Fibroblast of skin of abdomen (primary cell): ENCODE data around the gene HELB.
"Not testable (repeated sequence)": the region's sequence is repeated elsewhere in the genome, so short reads cannot be mapped to it uniquely, and the experiment has no call there.

Experiments used
- DNase-seq: peaks from one replicate; pipeline ENCODE4 v3.0.0-alpha.2; 2013

The HELB gene

DNA sequence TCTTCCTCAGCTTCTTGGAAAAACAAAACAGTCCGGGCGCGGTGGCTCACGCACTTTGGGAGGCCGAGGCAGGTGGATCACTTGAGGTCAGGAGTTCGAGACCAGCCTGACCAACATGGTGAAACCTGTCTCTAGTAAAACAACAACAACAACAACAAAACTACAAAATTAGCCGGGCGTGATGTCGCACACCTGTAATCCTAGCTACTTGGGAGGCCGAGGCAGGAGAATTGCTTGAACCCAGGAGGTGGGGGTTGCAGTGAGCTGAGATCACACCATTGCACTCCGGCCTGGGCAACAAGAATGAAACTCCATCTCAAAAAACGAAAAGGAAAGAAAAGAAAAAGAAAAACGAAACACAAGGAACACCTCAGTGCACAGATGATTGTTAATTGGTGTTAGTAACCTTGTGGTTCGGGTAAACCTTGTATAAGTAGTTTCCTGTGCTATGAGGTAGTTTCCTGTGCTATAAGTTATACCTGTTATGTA, 1.1 kb downstream of the HELB start:
- DNase-seq: not testable (repeated sequence)

GRCh38 chr12:66304296-66304900, 2.1 kb downstream of the HELB start:
- DNase-seq: no peak

DNA sequence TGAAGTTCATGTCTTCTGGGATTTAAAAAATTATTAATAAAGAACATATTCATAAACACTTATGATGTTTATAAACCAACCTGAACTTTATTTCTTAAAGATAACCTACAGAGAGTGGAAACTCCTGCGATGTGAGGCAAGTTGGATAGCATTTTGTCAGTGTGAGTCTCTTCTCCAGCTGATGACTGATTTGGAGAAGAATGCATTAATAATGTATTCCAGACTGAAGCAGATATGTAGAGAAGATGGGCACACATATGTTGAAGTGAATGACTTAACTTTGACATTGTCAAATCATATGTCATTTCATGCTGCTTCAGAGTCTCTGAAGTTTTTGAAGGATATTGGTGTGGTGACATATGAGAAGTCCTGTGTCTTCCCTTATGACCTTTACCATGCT, 7.3 kb downstream of the HELB start:
- DNase-seq: peak; percentile 51

GRCh38 chr12:66312189-66312588, 9.9 kb downstream of the HELB start:
- DNase-seq: no peak

- DNase-seq: no peak
Observed at GRCh38 chr12:66314278-66314677, 12.0 kb downstream of the HELB start.

DNA sequence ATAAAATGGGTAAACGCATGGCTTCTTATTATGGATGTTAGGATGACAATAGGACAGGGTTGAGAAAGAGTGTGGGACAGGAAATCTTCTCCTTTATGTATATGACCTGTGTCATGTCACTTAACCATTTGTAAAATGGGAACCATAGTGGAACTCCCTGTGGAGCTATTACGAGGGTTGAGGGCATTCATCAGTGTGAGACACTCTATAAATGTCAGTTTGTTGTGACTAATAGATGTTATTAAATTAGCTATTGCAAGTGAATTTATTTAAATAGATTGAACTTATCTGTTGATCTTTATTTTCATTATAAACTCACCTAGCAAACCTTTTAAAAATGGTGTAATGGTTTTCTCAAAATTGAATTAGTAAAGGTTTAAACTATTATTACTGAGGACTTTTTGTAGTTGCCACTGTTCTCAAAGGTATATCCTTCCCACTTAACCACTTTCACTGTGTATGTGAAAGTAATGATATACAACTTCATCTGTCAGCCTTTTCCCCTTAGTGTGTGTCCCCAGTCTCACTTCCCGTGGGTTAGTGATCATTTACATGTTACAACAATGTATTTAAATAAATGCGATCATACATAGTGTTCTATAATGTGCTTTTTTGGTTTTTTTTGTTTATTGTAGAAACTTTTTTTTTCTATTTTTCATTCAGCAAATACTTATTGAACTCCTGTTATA, 17.1 kb downstream of the HELB start:
- DNase-seq: no peak

DNA sequence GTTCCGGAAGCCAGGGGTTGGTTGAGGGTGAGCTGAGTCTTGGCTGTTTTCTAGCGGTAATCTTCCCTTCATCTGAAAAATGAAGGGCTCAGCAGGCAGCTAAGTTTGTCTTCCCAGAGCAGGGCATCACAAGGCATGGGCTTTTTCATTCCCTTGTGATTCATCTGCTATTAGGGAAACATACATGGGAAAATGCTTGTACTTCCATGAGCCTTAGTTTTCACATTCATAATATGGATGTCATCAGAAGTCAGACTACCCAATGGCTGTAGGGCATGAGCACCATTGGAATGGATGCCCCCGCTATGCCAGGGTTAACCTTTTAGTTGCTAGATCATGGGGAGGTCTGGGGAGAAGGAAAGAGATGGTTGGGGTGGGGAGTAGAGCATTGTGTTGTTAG, 18.7 kb downstream of the HELB start:
- DNase-seq: no peak

- no peak for DNase-seq
Observed at GRCh38 chr12:66321435-66321834, 19.1 kb downstream of the HELB start.

DNA sequence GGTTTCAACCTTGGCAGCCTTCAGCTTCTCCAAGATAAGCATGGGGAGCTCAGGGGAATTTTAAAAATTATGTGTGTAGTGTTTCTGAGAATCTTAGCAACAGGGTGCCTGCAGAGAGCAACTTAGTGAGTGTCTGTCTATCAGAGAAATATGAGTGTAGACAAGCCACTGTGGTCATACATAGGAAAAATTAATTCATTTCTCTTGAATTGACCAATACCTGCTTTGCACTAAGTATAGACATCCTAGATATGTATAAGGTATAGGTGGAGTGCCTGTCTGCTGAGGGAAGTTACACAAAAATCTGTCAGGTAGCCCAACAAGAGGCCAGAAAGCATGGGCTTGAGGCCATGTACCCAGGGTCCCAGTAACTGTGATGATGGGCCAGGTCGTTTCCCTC, 20.7 kb downstream of the HELB start:
- no peak for DNase-seq

DNA sequence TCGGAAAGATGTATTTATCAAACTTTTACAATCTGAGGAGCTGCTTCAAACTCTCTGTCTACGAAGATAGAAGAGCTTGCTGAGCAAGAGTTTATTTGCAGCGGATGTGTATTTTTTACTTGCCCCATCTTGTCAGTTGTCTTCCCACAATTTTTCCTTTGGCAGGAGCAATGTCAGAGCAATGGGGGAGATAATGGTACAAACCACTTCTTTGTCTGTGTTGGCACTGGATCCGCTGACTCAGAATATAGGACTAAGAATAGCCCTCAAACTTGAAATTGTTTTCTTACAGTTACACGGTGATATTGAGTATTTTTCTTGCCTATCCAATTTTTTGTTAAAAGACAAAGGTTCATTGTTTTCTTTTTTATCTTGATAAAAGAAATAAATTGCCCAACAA, 27.6 kb downstream of the HELB start:
- no peak for DNase-seq

DNA sequence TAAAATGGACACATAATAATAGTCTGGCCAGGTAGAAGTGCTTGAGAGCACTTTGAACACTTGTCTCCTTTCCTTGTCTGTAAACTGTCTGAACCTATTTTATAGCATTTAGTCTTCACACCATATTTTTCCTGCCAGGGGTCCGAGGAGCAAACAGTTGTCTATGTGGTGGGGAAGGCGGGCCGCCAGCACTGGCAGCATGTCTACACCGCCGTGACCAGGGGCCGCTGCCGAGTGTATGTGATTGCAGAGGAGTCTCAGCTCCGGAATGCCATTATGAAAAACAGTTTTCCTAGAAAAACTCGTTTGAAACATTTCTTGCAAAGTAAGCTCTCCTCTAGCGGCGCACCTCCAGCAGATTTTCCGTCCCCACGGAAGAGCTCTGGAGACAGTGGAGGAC, 28.7 kb downstream of the HELB start:
- no peak for DNase-seq

DNA sequence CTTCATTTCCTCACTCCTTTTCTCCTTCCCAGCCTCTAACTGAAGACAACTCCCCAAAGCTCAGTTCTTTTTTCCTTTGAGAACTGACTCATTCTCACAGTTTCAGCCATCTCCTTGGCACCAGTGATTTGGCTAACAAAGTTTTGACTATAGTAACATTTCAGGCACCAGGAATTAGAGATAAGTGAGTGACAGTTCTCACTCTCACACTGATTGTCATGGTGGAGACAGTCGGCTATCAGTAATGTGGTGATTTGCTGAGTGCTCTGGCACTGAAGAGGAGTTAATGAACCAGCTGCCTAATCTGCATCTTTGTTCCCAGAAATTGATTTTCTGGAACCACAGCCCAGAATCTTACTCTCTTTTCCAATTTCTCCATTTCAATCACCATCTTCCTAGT, 29.5 kb downstream of the HELB start:
- no peak for DNase-seq

DNA sequence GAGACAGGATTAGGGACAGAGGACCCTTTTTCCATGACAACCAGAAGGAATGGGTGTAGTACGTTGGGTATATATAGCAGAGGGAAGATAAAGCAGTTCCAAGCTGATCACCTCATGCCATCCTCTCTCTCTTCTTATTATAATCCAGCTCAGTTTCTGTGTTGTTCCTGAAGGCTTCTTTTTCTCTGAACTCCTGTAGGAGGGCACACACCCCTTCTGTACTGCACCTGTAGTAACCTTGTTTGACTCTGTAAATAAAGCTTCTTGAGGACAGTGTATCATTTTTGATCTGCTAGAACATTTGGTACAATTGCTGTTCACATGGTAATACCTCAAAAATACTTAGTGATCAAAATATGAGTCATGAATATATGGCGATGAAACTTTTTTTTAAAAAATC, 33.5 kb downstream of the HELB start:
- no peak for DNase-seq

DNA sequence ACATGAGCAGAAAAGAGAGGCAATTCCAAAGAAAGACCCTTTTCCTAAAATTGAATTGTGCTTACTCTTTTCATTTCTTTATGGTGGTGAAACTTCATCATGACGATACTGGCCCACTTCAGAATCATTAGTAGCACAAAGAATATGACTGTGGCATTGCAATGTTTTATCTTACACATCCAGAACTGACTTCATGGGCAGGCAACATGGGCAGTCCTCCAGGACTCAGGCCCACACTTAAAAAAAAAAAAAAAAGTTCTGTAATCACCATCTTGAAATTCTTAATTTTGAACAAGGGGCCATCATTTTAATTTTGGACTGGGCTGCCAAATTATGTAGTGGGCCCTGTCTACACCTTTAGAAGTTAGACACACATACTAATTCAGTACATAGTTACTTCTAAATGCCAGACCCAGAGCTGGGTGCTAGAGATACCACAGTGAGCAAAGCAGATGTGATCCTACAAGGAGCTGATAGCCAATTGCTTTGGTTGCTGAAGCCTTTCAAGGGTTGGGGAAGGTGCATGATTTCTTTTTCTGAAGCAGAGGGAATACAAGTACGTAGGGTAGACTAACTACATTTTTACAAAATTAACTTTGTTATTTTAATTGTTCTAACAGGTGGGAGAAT, 35.2 kb downstream of the HELB start:
- no peak for DNase-seq

DNA sequence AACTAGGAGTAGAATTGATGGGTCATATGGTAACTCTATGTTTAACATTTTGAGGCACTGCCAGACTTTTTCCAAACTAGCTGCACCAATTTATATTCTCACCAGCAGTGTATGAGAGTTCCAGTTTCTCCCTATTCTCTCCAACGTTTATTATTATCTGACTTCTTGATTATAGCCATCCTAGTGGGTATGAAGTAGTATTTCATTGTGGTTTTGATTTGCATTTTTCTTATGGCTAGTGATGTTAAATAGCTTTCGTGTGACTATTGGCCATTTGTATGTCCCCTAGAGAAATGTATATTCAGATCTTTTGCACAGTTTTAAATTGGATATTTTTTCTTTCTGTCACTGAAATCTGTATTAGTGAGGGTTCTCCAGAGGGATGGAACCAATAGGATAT, 37.8 kb downstream of the HELB start:
- DNase-seq: no peak

GRCh38 chr12:66341126-66341525, 38.8 kb downstream of the HELB start:
- no peak for DNase-seq

DNA sequence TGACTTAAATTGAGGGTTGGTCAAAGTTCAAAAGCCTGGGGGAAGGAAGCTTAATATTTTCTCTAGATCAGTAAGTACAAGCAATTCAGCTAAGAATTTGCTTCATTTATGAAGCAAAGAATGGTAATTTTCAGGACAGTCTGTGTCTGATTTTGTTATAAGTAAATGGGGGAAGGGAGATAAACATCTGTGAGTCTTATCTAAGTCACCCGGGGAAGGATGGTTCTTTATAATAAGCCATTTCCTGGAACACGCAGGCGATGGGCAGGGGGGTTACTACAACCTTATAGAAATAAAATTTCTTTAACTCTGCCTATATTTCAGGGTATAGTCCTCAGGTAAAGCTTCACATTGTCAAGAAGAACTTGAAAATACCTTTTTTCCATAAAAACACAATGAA, 42.9 kb downstream of the HELB start:
- no peak for DNase-seq

DNA sequence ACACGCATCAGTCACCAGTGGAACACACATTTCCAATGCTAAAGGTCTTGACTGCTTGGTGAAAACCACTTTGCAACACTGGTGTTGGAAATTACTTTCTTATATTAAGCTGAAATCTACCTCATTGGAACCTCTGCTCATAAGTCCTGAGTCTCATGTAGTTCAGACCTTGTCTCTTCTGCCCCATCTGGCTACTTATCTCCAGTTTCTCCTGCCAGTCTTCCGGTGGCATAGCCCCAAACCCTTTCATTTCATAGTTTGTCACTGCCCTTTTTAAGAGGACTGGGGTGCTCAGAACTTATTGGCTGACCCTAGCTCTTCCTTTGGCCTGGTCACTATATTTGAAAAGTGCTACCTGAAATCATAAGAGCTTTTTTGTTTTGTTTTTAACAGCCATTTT, 43.7 kb downstream of the HELB start:
- no peak for DNase-seq

GRCh38 chr12:66351301-66351700, 49.0 kb downstream of the HELB start:
- no peak for DNase-seq

GRCh38 chr12:66352197-66352596, 49.9 kb downstream of the HELB start:
- peak; percentile 34 for DNase-seq

DNA sequence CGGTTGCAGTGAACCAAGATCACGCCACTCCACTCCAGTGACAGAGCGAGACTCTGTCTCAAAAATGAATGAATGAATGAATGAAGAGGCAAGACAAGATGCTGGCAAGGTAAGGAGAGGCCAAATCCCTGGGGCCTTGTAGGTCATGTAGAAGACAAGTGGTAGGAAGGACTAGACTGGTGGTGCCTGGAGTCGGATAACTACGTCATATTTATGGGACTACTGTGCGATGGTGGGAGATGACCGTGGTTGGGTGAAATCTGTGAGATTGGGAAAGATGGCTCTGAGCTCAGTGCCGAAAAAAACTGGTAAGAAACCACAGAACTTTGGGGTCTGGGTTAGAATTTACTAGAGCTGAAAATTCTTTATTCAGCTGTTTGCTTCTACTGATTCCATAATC, 50.6 kb downstream of the HELB start:
- DNase-seq: no peak

- DNase-seq: no peak
Observed at GRCh38 chr12:66354291-66354690, 52.0 kb downstream of the HELB start.

GRCh38 chr12:66359300-66359699, 57.0 kb downstream of the HELB start:
- DNase-seq: no peak

DNA sequence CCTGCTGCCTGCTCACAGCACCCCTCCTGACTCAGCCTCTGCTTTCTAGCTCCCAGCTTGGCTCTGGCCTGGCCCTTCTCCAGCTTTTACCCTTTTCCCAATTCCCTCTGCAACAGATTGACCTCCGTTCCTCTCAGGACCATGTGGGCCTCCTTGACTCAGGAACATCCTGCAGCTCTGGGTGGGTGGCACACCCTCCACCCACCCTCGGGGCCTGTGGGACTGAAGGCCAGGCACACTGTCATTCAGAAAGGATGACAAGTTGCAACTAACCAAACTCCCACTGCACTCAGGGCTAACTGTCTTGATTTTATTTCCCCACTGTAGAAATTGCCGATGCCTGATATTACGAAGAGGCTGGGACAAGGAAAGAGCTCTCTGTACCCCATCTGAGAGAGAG, 59.4 kb downstream of the HELB start:
- no peak for DNase-seq
